K562 (cell line): Measurements from ENCODE around the gene MTFR2. TPM values are rescaled to one million over a fixed set of nuclear protein-coding genes. Genes with fewer than 3 reads are reported as not detected.

Experiments used
- C11orf30 ChIP-seq: fragments of 450-650 bp; IDR thresholded peaks from 2 replicates; pipeline ENCODE4 v1.6.1; 2016; ENCODE audit warnings: low read depth, mild to moderate bottlenecking
- FOXM1 ChIP-seq, 2 experiments: fragments of 450-650 bp in 1 of 2; sonication (generic) in 1 of 2; formaldehyde crosslinking in 1 of 2; IDR thresholded peaks; 2 replicates each; pipeline versions ENCODE4 v1.6.1 to v1.9.0; 2017 to 2022; ENCODE audit warnings: low read depth in 2 of 2, mild to moderate bottlenecking in 2 of 2, missing genetic modification reagents in 1 of 2, moderate library complexity in 1 of 2
- MAFG ChIP-seq: fragments of 450-650 bp; conservative IDR thresholded peaks from 2 replicates; pipeline ENCODE4 v1.6.1; 2016; ENCODE audit warnings: missing genetic modification characterization, missing compliant biosample characterization
- RBM14 ChIP-seq: fragments of 200-400 bp; formaldehyde crosslinking; IDR thresholded peaks from 2 replicates; pipeline ENCODE4 v1.6.1; 2018; ENCODE audit warnings: low read depth, mild to moderate bottlenecking, low read length, moderate library complexity, borderline replicate concordance; ENCODE audit not compliant: insufficient read depth
- TARDBP ChIP-seq: fragments of 450-650 bp; IDR thresholded peaks from 2 replicates; pipeline ENCODE4 v1.6.1; 2016
- TEAD2 ChIP-seq: fragments of 450-650 bp; IDR thresholded peaks from 2 replicates; pipeline ENCODE4 v1.6.1; 2016; ENCODE audit warnings: missing genetic modification characterization, control low read depth, missing compliant biosample characterization
- TRIM28 ChIP-seq: fragments of 450-650 bp; IDR thresholded peaks from 2 replicates; pipeline ENCODE4 v1.6.1; 2017
- XRCC4 ChIP-seq: IDR thresholded peaks from one replicate; pipeline ENCODE4 v1.6.1; 2011; ENCODE audit not compliant: insufficient read depth, insufficient read length; ENCODE audit errors: extremely low read depth
- ZNF239 ChIP-seq: fragments of 250-450 bp; sonication (Bioruptor Pico); IDR thresholded peaks from 2 replicates; pipeline ENCODE4 v1.4.0; 2020; ENCODE audit warnings: mild to moderate bottlenecking
- polyA plus RNA-seq, 8 experiments: library from polyadenylated mRNA; depleted of rRNA in 4 of 8; stranded (reverse) in 5 of 8; unstranded in 3 of 8; fragments of >200 nt; fragmentation: Nextera tagmentation in 2 of 8; fragmentation: Illumina TruSeq in 1 of 8; extraction: Ambion mirVana in 2 of 8; extraction: Trizol in 1 of 8; gene quantifications; 2 replicates each; pipeline versions ENCODE4 v1.2.1 to v1.2.3, GENCODE V29; 2011 to 2014; ENCODE audit warnings: inconsistent platforms in 1 of 8, missing spikeins in 1 of 8
- total RNA-seq, 7 experiments: library from RNA; depleted of rRNA in 6 of 7; stranded (reverse); fragments of >200 nt in 6 of 7; fragmentation: Illumina TruSeq in 2 of 7; extraction: Trizol in 2 of 7; gene quantifications; 2 replicates each; pipeline versions ENCODE4 v1.2.1 to v1.2.3, GENCODE V29; 2011 to 2021; ENCODE audit warnings: low replicate concordance in 1 of 7
- TF ChIP-seq, protein P1 (sequence below): sonication (generic); formaldehyde crosslinking; IDR thresholded peaks from 2 replicates; pipeline ENCODE4 v1.8.0; 2023; ENCODE audit warnings: missing genetic modification reagents, mild to moderate bottlenecking, borderline replicate concordance
- TF ChIP-seq, protein P2 (sequence below): fragments of 250-450 bp; sonication (Bioruptor Pico); IDR thresholded peaks from 2 replicates; pipeline ENCODE4 v1.8.0; 2022; ENCODE audit warnings: inconsistent platforms, mild to moderate bottlenecking, moderate library complexity, borderline replicate concordance
- TF ChIP-seq, protein P3 (sequence below): fragments of 250-450 bp; sonication (Bioruptor Pico); IDR thresholded peaks from 2 replicates; pipeline ENCODE4 v1.5.1; 2021; ENCODE audit warnings: mild to moderate bottlenecking
- TF ChIP-seq, protein P4 (sequence below): fragments of 450-650 bp; IDR thresholded peaks from 2 replicates; pipeline ENCODE4 v1.6.1; 2018; ENCODE audit warnings: mild to moderate bottlenecking, low read depth; ENCODE audit not compliant: partially characterized antibody
- TF ChIP-seq, protein P5 (sequence below): sonication (generic); formaldehyde crosslinking; IDR thresholded peaks from 2 replicates; pipeline ENCODE4 v1.8.0; 2022; ENCODE audit warnings: mild to moderate bottlenecking, missing genetic modification reagents

MTFR2 gene
- total and polyA plus RNA-seq, 9 of the 15 experiments (the other 6 are each of a cell fraction or from before 2014, with no cell fraction given): 10.1 to 63.3 (median 45.9) TPM

DNA sequence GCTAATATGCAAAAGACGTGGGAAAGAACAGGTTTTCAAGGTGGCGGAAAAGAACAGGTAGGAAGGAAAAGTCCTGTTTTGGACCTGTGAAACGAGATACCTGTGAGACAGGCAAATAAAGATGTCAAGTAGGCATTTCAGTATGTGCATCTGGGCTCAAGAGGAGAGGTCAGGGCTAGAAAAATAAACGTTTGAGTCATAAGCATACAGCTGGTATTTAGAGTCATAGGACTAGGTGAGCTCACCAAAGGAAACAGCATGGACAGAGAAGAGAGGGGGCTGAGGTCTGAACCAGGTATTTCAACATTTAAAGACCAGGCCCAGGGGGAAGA lies 14.9 kb downstream of the MTFR2 start (continued):
- TF ChIP-seq, protein P1, sequence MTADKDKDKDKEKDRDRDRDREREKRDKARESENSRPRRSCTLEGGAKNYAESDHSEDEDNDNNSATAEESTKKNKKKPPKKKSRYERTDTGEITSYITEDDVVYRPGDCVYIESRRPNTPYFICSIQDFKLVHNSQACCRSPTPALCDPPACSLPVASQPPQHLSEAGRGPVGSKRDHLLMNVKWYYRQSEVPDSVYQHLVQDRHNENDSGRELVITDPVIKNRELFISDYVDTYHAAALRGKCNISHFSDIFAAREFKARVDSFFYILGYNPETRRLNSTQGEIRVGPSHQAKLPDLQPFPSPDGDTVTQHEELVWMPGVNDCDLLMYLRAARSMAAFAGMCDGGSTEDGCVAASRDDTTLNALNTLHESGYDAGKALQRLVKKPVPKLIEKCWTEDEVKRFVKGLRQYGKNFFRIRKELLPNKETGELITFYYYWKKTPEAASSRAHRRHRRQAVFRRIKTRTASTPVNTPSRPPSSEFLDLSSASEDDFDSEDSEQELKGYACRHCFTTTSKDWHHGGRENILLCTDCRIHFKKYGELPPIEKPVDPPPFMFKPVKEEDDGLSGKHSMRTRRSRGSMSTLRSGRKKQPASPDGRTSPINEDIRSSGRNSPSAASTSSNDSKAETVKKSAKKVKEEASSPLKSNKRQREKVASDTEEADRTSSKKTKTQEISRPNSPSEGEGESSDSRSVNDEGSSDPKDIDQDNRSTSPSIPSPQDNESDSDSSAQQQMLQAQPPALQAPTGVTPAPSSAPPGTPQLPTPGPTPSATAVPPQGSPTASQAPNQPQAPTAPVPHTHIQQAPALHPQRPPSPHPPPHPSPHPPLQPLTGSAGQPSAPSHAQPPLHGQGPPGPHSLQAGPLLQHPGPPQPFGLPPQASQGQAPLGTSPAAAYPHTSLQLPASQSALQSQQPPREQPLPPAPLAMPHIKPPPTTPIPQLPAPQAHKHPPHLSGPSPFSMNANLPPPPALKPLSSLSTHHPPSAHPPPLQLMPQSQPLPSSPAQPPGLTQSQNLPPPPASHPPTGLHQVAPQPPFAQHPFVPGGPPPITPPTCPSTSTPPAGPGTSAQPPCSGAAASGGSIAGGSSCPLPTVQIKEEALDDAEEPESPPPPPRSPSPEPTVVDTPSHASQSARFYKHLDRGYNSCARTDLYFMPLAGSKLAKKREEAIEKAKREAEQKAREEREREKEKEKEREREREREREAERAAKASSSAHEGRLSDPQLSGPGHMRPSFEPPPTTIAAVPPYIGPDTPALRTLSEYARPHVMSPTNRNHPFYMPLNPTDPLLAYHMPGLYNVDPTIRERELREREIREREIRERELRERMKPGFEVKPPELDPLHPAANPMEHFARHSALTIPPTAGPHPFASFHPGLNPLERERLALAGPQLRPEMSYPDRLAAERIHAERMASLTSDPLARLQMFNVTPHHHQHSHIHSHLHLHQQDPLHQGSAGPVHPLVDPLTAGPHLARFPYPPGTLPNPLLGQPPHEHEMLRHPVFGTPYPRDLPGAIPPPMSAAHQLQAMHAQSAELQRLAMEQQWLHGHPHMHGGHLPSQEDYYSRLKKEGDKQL (CRISPR knock-in tag): no peak
- TF ChIP-seq, protein P2, sequence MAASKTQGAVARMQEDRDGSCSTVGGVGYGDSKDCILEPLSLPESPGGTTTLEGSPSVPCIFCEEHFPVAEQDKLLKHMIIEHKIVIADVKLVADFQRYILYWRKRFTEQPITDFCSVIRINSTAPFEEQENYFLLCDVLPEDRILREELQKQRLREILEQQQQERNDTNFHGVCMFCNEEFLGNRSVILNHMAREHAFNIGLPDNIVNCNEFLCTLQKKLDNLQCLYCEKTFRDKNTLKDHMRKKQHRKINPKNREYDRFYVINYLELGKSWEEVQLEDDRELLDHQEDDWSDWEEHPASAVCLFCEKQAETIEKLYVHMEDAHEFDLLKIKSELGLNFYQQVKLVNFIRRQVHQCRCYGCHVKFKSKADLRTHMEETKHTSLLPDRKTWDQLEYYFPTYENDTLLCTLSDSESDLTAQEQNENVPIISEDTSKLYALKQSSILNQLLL (CRISPR knock-in tag): no peak
- TF ChIP-seq TARDBP (no peak), MAFG (tag) (no peak), TRIM28 (no peak), C11orf30 (peak; percentile 20; the same call in 1 of the 2 replicates), RBM14 (no peak), FOXM1 (IDR thresholded peaks at IDR 0.05; ENCODE audit: low read depth) (no peak), FOXM1 (CRISPR knock-in tag; IDR thresholded peaks at IDR 0.05; ENCODE audit: low read depth) (no peak), TEAD2 (tag) (no peak), ZNF239 (no peak), XRCC4 (no peak)
- TF ChIP-seq, protein P3, sequence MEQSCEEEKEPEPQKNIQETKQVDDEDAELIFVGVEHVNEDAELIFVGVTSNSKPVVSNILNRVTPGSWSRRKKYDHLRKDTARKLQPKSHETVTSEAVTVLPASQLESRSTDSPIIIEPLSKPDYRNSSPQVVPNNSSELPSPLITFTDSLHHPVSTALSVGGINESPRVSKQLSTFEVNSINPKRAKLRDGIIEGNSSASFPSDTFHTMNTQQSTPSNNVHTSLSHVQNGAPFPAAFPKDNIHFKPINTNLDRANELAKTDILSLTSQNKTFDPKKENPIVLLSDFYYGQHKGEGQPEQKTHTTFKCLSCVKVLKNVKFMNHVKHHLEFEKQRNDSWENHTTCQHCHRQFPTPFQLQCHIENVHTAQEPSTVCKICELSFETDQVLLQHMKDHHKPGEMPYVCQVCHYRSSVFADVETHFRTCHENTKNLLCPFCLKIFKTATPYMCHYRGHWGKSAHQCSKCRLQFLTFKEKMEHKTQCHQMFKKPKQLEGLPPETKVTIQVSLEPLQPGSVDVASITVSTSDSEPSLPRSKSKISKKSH (CRISPR knock-in tag): no peak
- TF ChIP-seq, protein P4, sequence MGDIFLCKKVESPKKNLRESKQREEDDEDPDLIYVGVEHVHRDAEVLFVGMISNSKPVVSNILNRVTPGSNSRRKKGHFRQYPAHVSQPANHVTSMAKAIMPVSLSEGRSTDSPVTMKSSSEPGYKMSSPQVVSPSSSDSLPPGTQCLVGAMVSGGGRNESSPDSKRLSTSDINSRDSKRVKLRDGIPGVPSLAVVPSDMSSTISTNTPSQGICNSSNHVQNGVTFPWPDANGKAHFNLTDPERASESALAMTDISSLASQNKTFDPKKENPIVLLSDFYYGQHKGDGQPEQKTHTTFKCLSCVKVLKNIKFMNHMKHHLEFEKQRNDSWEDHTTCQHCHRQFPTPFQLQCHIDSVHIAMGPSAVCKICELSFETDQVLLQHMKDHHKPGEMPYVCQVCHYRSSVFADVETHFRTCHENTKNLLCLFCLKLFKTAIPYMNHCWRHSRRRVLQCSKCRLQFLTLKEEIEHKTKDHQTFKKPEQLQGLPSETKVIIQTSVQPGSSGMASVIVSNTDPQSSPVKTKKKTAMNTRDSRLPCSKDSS: no peak
- TF ChIP-seq, protein P5, sequence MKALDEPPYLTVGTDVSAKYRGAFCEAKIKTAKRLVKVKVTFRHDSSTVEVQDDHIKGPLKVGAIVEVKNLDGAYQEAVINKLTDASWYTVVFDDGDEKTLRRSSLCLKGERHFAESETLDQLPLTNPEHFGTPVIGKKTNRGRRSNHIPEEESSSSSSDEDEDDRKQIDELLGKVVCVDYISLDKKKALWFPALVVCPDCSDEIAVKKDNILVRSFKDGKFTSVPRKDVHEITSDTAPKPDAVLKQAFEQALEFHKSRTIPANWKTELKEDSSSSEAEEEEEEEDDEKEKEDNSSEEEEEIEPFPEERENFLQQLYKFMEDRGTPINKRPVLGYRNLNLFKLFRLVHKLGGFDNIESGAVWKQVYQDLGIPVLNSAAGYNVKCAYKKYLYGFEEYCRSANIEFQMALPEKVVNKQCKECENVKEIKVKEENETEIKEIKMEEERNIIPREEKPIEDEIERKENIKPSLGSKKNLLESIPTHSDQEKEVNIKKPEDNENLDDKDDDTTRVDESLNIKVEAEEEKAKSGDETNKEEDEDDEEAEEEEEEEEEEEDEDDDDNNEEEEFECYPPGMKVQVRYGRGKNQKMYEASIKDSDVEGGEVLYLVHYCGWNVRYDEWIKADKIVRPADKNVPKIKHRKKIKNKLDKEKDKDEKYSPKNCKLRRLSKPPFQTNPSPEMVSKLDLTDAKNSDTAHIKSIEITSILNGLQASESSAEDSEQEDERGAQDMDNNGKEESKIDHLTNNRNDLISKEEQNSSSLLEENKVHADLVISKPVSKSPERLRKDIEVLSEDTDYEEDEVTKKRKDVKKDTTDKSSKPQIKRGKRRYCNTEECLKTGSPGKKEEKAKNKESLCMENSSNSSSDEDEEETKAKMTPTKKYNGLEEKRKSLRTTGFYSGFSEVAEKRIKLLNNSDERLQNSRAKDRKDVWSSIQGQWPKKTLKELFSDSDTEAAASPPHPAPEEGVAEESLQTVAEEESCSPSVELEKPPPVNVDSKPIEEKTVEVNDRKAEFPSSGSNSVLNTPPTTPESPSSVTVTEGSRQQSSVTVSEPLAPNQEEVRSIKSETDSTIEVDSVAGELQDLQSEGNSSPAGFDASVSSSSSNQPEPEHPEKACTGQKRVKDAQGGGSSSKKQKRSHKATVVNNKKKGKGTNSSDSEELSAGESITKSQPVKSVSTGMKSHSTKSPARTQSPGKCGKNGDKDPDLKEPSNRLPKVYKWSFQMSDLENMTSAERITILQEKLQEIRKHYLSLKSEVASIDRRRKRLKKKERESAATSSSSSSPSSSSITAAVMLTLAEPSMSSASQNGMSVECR (CRISPR knock-in tag): no peak
